K562 (cell line): ENCODE data around the gene SERHL2.

Source experiments
- DEAF1 ChIP-seq: fragments of 450-650 bp; formaldehyde crosslinking; IDR thresholded peaks from 2 replicates; pipeline ENCODE4 v1.4.0; 2020; ENCODE audit warnings: mild to moderate bottlenecking, moderate library complexity
- E4F1 ChIP-seq: fragments of 250-450 bp; sonication (Bioruptor Pico); IDR thresholded peaks from 2 replicates; pipeline ENCODE4 v1.5.0; 2021; ENCODE audit warnings: mild to moderate bottlenecking, borderline replicate concordance
- FOXP1 ChIP-seq: sonication (generic); formaldehyde crosslinking; IDR thresholded peaks from 2 replicates; pipeline ENCODE4 v1.8.0; 2022; ENCODE audit warnings: mild to moderate bottlenecking, missing genetic modification reagents
- POLR2A ChIP-seq: fragments of 450-650 bp; conservative IDR thresholded peaks from 2 replicates; pipeline ENCODE4 v1.6.1; 2016
- SMARCC2 ChIP-seq: fragments of 450-650 bp; IDR thresholded peaks from 2 replicates; pipeline ENCODE4 v1.6.1; 2017; ENCODE audit warnings: antibody characterized with exemption, moderate library complexity, mild to moderate bottlenecking, low read depth
- SRSF1 ChIP-seq: fragments of 200-400 bp; formaldehyde crosslinking; IDR thresholded peaks from 2 replicates; pipeline ENCODE4 v1.6.1; 2017; ENCODE audit warnings: mild to moderate bottlenecking, low read depth, low read length, moderate library complexity
- SRSF3 ChIP-seq: fragments of 200-400 bp; formaldehyde crosslinking; IDR thresholded peaks from 2 replicates; pipeline ENCODE4 v1.6.1; 2016; ENCODE audit warnings: mild to moderate bottlenecking, low read length, moderate library complexity; ENCODE audit not compliant: insufficient read depth

DNA sequence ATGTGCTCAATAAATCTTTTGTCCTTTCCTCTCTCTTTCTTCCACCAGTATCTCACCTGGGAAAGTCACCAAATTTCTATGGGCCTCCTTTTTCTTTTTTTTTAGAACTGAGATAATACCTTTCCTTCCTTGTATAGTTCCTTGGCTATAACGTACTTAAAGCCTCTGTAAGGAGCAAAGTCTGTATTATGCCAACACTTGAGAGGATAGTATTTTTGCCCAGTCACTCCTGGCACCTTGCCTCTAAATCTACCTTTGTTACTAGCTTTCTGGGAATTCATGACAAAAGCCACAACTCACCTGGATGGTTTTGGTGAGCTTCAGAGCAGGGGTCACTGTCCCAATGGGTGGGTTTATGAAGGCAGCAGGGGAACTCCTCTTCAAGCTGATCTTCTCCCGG lies 48.7 kb downstream of the SERHL2 start:
- TF ChIP-seq FOXP1 (CRISPR knock-in tag): no peak
- TF ChIP-seq POLR2A: no peak
- TF ChIP-seq SRSF1: no peak
- no peak for TF ChIP-seq SRSF3
- TF ChIP-seq DEAF1 (CRISPR knock-in tag): no peak
- no peak for TF ChIP-seq SMARCC2
- TF ChIP-seq E4F1 (CRISPR knock-in tag): no peak
